ENCODE measurements around the gene H2BK1. TPM values are rescaled to one million over a fixed set of nuclear protein-coding genes. Genes with fewer than 3 reads are reported as not detected.

H2BK1 gene
- total RNA-seq, 1 donor, result not detected

DNA sequence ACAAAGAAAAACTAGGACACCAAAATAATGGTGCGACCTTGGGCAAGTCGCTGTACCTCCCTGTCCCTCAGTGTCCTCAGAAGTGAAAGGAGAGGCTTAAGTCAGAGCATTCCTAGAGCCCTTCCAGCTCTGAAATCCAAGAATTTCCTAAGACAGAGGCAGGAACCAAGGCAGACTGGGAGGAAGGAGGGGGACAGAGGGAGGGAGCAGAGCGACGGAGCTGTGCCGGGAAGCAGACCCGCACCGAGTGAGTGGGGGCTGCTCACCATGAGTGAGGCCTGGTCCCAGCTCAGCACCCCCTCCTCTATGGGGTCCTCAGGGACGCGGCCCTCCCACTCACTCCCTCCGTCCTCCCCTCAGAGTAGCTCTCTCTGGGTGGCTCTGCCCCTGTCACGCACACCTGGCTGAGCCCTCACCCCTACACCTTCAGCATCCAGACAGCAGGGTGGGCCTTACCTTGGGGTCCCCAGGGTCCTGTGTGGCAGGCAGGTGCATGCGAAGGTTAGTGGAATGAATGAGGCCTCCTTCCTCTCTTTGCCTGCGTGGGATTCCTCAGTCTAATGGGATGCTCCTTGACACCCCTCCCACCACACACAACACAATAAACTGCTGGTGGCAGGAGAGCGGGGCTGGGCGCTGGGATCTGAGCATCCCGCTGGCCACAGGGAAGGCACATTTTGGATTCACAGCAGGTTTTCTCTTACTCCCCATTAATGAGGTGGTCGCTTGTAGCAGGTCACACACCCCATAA, 42.8 kb upstream of the H2BK1 start:
- DNase-seq (ENCODE audit: low read depth), result no peak
- no peak overlapping the region for H3K4me3 ChIP-seq (ENCODE audit: low read depth, low read length)
- TF ChIP-seq, protein P1, sequence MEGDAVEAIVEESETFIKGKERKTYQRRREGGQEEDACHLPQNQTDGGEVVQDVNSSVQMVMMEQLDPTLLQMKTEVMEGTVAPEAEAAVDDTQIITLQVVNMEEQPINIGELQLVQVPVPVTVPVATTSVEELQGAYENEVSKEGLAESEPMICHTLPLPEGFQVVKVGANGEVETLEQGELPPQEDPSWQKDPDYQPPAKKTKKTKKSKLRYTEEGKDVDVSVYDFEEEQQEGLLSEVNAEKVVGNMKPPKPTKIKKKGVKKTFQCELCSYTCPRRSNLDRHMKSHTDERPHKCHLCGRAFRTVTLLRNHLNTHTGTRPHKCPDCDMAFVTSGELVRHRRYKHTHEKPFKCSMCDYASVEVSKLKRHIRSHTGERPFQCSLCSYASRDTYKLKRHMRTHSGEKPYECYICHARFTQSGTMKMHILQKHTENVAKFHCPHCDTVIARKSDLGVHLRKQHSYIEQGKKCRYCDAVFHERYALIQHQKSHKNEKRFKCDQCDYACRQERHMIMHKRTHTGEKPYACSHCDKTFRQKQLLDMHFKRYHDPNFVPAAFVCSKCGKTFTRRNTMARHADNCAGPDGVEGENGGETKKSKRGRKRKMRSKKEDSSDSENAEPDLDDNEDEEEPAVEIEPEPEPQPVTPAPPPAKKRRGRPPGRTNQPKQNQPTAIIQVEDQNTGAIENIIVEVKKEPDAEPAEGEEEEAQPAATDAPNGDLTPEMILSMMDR (IDR thresholded peaks at IDR 0.05; ENCODE audit: insufficient read depth, low read length), result no peak

DNA sequence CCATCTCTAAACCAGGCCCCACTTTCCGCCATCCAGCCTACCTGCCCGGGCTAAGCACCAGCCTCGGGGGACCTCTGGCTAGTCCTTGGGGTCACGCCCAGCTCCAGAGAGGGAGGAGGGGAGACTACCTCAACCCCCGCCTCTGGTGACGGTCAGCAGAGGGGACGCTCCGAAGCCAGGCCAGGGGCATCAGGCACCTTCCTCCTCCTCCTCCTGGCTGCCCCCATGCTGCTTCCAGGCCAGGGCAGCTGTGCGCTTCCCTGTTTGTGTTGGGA, 42.2 kb upstream of the H2BK1 start:
- H3K4me3 ChIP-seq (ENCODE audit: low read depth, low read length), result peak overlapping the region; percentile 72
- TF ChIP-seq, protein P1 (IDR thresholded peaks at IDR 0.05; ENCODE audit: insufficient read depth, low read length), result no peak
- no peak for DNase-seq (ENCODE audit: low read depth)

DNA sequence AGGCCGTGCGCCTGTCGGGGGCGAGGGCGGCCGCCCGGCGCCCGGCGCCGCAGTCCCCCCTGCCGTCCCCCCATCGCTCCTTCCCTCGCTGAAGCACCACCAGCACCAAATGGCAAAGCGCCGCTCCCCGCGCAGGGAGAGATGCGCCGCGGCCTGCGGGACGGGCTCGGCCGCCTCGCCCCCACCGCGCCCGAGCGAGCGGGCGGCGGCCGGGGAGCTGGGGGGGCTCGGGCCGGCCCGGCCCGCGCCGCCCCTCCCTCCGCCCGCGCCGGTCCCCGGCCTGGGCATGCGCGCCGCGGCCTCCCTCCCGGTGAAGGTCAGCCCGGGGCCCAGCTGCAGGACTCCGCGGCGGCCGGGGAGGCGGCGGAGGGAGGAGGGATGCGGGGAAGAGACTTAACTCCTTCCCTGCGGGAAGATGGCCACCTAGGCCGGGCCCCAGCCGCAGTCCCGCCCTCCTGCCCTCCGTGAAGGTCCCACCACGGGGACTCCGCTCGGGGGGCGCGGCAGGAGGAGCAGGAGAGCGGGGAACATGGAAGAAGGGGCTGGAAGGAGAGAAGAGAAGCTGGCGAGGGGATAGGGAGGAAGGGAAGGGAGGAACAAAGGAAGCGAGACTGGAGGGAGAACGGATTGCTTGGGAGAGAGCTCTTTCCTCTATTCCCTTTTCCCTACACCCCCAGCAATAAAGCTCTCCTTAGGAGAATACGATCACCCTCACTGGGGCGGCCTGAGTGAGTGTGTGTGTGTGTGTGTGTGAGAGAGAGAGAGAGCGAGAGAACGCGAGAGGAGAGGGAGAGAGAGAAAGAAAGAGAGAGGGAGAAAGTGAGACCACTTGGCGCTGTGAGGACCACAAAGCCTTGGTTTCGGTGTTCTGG, 41.6 kb upstream of the H2BK1 start:
- TF ChIP-seq, protein P1 (IDR thresholded peaks at IDR 0.05; ENCODE audit: insufficient read depth, low read length), result no peak
- peak; percentile 70 for DNase-seq (ENCODE audit: low read depth)
- H3K4me3 ChIP-seq (ENCODE audit: low read depth, low read length), result peak overlapping the region; percentile 72

DNA sequence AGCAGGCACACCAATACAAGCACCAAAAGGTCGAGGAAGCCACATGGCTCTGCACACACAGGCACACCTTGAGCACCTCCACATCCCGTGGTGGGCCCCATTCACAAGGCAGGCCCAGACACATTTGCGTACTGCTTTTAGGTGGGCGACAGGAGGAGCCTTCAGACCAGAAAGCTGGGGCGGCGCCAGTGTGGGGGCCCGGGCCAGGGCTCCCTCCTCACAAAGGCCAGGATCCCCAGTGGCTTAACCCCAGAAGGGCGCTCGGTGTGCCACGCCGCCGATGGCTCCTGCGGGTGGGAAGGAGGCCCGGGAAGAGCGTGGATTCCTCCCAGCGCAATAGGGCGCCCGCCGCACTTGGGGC, 41.0 kb upstream of the H2BK1 start:
- DNase-seq (ENCODE audit: low read depth), result peak; percentile 21
- peak overlapping the region; percentile 72 for H3K4me3 ChIP-seq (ENCODE audit: low read depth, low read length)
- TF ChIP-seq, protein P1 (IDR thresholded peaks at IDR 0.05; ENCODE audit: insufficient read depth, low read length), result no peak

DNA sequence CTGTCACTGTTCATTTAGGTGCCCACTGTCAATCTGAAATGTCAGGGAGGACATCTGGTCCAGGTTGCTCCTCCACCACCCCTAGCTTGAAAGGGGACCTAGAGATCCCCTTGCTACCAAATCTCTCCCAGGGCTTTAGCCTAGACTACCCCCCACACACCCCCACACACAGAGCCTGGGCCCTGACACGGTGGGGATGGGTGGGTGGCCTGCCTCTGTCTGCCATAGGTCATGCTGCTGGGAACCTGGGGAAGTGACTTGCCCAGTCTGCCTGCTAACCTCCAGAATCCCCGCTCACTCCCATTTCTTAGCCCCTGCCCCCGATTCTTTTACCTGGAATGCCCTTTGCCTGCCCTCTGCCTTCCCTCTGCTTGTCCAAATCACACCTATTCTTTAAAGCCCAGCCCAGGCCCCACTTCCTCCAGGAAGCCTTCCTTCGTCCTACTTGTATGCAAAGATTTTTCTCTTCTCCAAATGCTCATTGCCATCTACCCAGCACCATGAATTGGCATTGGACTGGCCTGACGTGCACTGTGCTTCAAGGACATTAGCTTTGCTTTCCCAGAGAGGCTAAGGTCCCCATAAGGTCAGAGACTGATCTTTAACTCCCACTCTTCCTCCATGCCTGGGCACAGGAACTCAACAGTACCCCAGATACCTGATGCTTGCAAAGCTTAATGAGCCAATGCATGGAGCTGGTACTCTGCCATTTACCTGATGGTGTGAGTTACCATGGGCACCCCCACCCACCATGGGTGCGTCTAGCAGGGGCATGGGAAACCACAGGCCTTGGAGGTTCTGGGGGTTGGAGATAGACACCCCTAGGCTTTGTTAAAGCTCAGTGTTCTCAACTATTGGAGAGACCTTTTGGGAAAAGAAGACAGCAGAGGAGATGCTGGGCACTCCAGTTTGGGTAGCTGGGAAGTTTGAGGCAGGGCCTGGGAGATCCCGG, 40.2 kb upstream of the H2BK1 start:
- TF ChIP-seq, protein P1 (IDR thresholded peaks at IDR 0.05; ENCODE audit: insufficient read depth, low read length), result no peak
- DNase-seq (ENCODE audit: low read depth), result no peak
- peak overlapping the region; percentile 72 for H3K4me3 ChIP-seq (ENCODE audit: low read depth, low read length)

DNA sequence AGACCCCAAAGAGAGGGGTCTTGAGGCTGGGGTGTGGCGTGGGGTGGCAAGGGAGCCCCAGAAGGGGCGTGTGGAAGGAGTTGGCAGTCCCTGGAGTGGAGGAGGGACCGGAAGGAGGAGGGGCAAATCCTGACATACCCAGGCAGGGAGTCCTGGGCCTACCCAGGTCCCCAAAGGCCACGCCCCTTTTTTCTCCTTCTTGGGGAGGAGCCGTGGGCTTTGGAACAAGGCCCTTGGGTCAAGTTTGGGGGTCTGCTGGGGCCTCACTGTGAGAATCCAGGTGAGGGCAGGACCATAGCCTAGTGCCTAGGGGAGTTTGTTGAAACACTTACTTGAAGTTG, 39.4 kb upstream of the H2BK1 start:
- no peak overlapping the region for H3K4me3 ChIP-seq (ENCODE audit: low read depth, low read length)
- peak; percentile 62 for DNase-seq (ENCODE audit: low read depth)
- TF ChIP-seq, protein P1 (IDR thresholded peaks at IDR 0.05; ENCODE audit: insufficient read depth, low read length), result no peak
